Hematopoietic multipotent progenitor cell treated with erythropoietin and hydrocortisone succinate and interleukin-3 and kit ligand, for 8 days (in vitro differentiated cells): ENCODE results near the gene DNAH2.

ENCODE experiments used
- DNase-seq: peaks from one replicate; pipeline ENCODE4 v3.0.0-alpha.2; 2015

Gene DNAH2

GRCh38 chr17:7881276-7882054 is 163.9 kb downstream of the DNAH2 start:
- DNase-seq = peak; percentile 63

- DNase-seq = no peak
Observed at GRCh38 chr17:7882068-7882467, 164.5 kb downstream of the DNAH2 start.

- no peak for DNase-seq
Observed at GRCh38 chr17:7882629-7883028, 165.1 kb downstream of the DNAH2 start.
